Esophagus squamous epithelium (tissue), 4 donors: ENCODE data around the gene EFCAB12.

Experiments used
- CTCF ChIP-seq, 6 experiments: fragments of 450-650 bp in 4 of 6; fragments of 200-600 bp in 2 of 6; sonication (generic) in 2 of 6; IDR thresholded peaks; one replicate each; pipeline ENCODE4 v1.5.1; 2016 to 2019; ENCODE audit warnings: antibody characterized with exemption in 6 of 6, mild to moderate bottlenecking in 4 of 6, moderate library complexity in 4 of 6
- POLR2A ChIP-seq, 4 donors: fragments of 450-650 bp; IDR thresholded peaks; one replicate each; pipeline ENCODE4 v1.6.1; 2017; ENCODE audit warnings: antibody characterized with exemption in 4 of 4, mild to moderate bottlenecking in 4 of 4, moderate library complexity in 3 of 4

GRCh38 chr3:129379582-129380358, 48.7 kb downstream of the EFCAB12 start:
- TF ChIP-seq POLR2A (IDR thresholded peaks at IDR 0.05) (no peak), CTCF (IDR thresholded peaks at IDR 0.05) (no peak)
